OCI-LY3 (cell line): Measurements from ENCODE around the gene CUL1.

Experiments
- H2AFZ ChIP-seq: fragments of 200-600, 300-600 bp; shearing (Covaris generic); 2 replicates; pipeline ENCODE4 v1.6.0; 2014; ENCODE audit warnings: antibody characterized with exemption, low read depth, low read length
- H3K27ac ChIP-seq: fragments of 200-600, 300-600 bp; sonication (generic); 2 replicates; pipeline ENCODE4 v1.5.1; 2014; ENCODE audit warnings: mild to moderate bottlenecking, low read length, moderate library complexity, mixed read lengths
- H3K27me3 ChIP-seq: fragments of 200-600, 300-600 bp; sonication (generic); 2 replicates; pipeline ENCODE4 v1.6.1; 2014; ENCODE audit warnings: low read depth, low read length, mixed read lengths
- H3K36me3 ChIP-seq: fragments of 200-600, 300-600 bp; sonication (generic); replicated peaks from 2 replicates; pipeline ENCODE3; 2014; ENCODE audit warnings: low read depth, low read length, mixed read lengths
- H3K4me1 ChIP-seq: fragments of 300-600, 200-600 bp; sonication (generic); 2 replicates; pipeline ENCODE4 v1.6.1; 2014; ENCODE audit warnings: low read length, mixed read lengths
- H3K4me2 ChIP-seq: fragments of 200-600, 300-600 bp; sonication (generic); 2 replicates; pipeline ENCODE4 v1.6.1; 2014; ENCODE audit warnings: low read length, mixed read lengths
- H3K4me3 ChIP-seq: fragments of 300-600, 200-600 bp; sonication (generic); 2 replicates; pipeline ENCODE4 v1.5.1; 2014; ENCODE audit warnings: antibody characterized with exemption, mild to moderate bottlenecking, low read length, moderate library complexity
- H3K79me2 ChIP-seq: fragments of 300-600, 200-600 bp; shearing (Covaris generic); 2 replicates; pipeline ENCODE4 v1.6.1; 2014; ENCODE audit warnings: mild to moderate bottlenecking, low read length, mixed read lengths
- H3K9ac ChIP-seq: fragments of 300-600, 200-600 bp; shearing (Covaris generic); 2 replicates; pipeline ENCODE4 v1.6.0; 2014; ENCODE audit warnings: mild to moderate bottlenecking, low read length, moderate library complexity
- H3K9me3 ChIP-seq: fragments of 200-600, 300-600 bp; shearing (Covaris generic); 2 replicates; pipeline ENCODE4 v1.6.1; 2014; ENCODE audit warnings: low read length, mixed read lengths; ENCODE audit not compliant: insufficient read depth
- H4K20me1 ChIP-seq: fragments of 200-600, 300-600 bp; sonication (generic); 2 replicates; pipeline ENCODE4 v1.6.1; 2016; ENCODE audit warnings: low read length, mixed read lengths; ENCODE audit not compliant: insufficient read depth
- CTCF ChIP-seq: fragments of 200-600, 300-600 bp; sonication (generic); IDR thresholded peaks from 2 replicates; pipeline ENCODE4 v1.5.1; 2014; ENCODE audit warnings: antibody characterized with exemption, low read length, low read depth
- EZH2phosphoT487 ChIP-seq: fragments of 200-600 bp; shearing (Covaris generic); IDR thresholded peaks from 2 replicates; pipeline ENCODE4 v1.6.1; 2018; ENCODE audit warnings: antibody characterized with exemption, mixed run types, low read depth

The CUL1 gene

GRCh38 chr7:148686312-148686937, 12.3 kb upstream of the CUL1 start:
- H3K27ac ChIP-seq = no peak overlapping the region
- H3K4me1 ChIP-seq = no peaks in the 10 kb centered on the region
- H3K27me3 ChIP-seq = peaks cover 7% of the 10 kb centered on the region
- TF ChIP-seq EZH2phosphoT487 (no peak), CTCF (no peak)
- no peak overlapping the region for H2AFZ ChIP-seq
- no peaks in the 10 kb centered on the region for H3K79me2 ChIP-seq
- H3K4me3 ChIP-seq = no peak overlapping the region
- H3K4me2 ChIP-seq = no peak overlapping the region
- H3K36me3 ChIP-seq = no peaks in the 10 kb centered on the region
- H4K20me1 ChIP-seq = no peaks in the 10 kb centered on the region
- H3K9ac ChIP-seq = no peak overlapping the region
- H3K9me3 ChIP-seq = no peaks in the 10 kb centered on the region

GRCh38 chr7:148687555-148687954, 11.1 kb upstream of the CUL1 start:
- H3K4me1 ChIP-seq = no peaks in the 10 kb centered on the region
- no peak for TF ChIP-seq CTCF
- no peak for TF ChIP-seq EZH2phosphoT487
- no peak overlapping the region for H3K4me2 ChIP-seq
- no peak overlapping the region for H3K27ac ChIP-seq
- no peaks in the 10 kb centered on the region for H3K79me2 ChIP-seq
- no peak overlapping the region for H2AFZ ChIP-seq
- H3K36me3 ChIP-seq = no peaks in the 10 kb centered on the region
- peaks cover 7% of the 10 kb centered on the region for H3K27me3 ChIP-seq
- no peaks in the 10 kb centered on the region for H4K20me1 ChIP-seq
- H3K9ac ChIP-seq = no peak overlapping the region
- H3K4me3 ChIP-seq = no peak overlapping the region
- H3K9me3 ChIP-seq = no peaks in the 10 kb centered on the region

- H2AFZ ChIP-seq = no peak overlapping the region
Measured at GRCh38 chr7:148688526-148688925, 10.2 kb upstream of the CUL1 start.

GRCh38 chr7:148693651-148694050, 5.1 kb upstream of the CUL1 start:
- no peaks in the 10 kb centered on the region for H3K36me3 ChIP-seq
- no peak overlapping the region for H3K4me2 ChIP-seq
- H3K79me2 ChIP-seq = peaks cover 13% of the 10 kb centered on the region
- H3K4me3 ChIP-seq = no peak overlapping the region
- H3K4me1 ChIP-seq = peaks cover 10% of the 10 kb centered on the region
- no peak overlapping the region for H3K9ac ChIP-seq
- no peak overlapping the region for H2AFZ ChIP-seq
- H3K9me3 ChIP-seq = no peaks in the 10 kb centered on the region
- no peaks in the 10 kb centered on the region for H4K20me1 ChIP-seq
- TF ChIP-seq EZH2phosphoT487 (no peak), CTCF (no peak)
- H3K27me3 ChIP-seq = peaks cover 2% of the 10 kb centered on the region; the same call in 1 of the 2 replicates
- H3K27ac ChIP-seq = no peak overlapping the region

More at GRCh38 chr7:148688526-148688925, 10.2 kb upstream of the CUL1 start:
- peaks cover 7% of the 10 kb centered on the region for H3K27me3 ChIP-seq
- no peak overlapping the region for H3K27ac ChIP-seq
- no peaks in the 10 kb centered on the region for H3K79me2 ChIP-seq
- no peak overlapping the region for H3K9ac ChIP-seq
- TF ChIP-seq EZH2phosphoT487 (no peak), CTCF (no peak)
- no peaks in the 10 kb centered on the region for H4K20me1 ChIP-seq
- no peaks in the 10 kb centered on the region for H3K9me3 ChIP-seq
- no peaks in the 10 kb centered on the region for H3K36me3 ChIP-seq
- H3K4me3 ChIP-seq = no peak overlapping the region
- no peaks in the 10 kb centered on the region for H3K4me1 ChIP-seq
- H3K4me2 ChIP-seq = no peak overlapping the region
